Measurements from ENCODE around the gene NID1. TPM values are rescaled to one million over a fixed set of nuclear protein-coding genes. Genes with fewer than 3 reads are reported as not detected.

NID1 gene
- total and polyA plus RNA-seq, 4 donors = 21.2 to 90.1 (median 55.2) TPM

GRCh38 chr1:235948774-235949427 lies 116.0 kb downstream of the NID1 start (continued):
- no peak for TF ChIP-seq ZBTB33 (IDR thresholded peaks at IDR 0.05)

GRCh38 chr1:235947989-235948388 lies 116.9 kb downstream of the NID1 start:
- no peak overlapping the region for H3K9ac ChIP-seq (ENCODE audit: low read depth in 1 of 2, low read length in 2 of 2)
- H3K27me3 ChIP-seq (ENCODE audit: control insufficient read depth in 4 of 4, insufficient read depth in 4 of 4, low read length in 3 of 4) = no peaks in the 10 kb centered on the region
- H3K27ac ChIP-seq (ENCODE audit: low read depth in 1 of 2, low read length in 2 of 2) = no peak overlapping the region
- no peak for DNase-seq (ENCODE audit: low spot score)
- no peaks in the 10 kb centered on the region for H3K9me3 ChIP-seq (ENCODE audit: control insufficient read depth in 4 of 4, low read length in 3 of 4)
- no peaks in the 10 kb centered on the region for H3K36me3 ChIP-seq (ENCODE audit: control insufficient read depth in 4 of 4, insufficient read depth in 3 of 4, low read depth in 1 of 4, low read length in 3 of 4)
- no peak overlapping the region for H3K4me3 ChIP-seq (ENCODE audit: low read depth in 1 of 3, low read length in 3 of 3)
- peak in 1 of 2 donors; percentile 45 for TF ChIP-seq RAD21 (IDR thresholded peaks at IDR 0.05)
- no peak for TF ChIP-seq TAF1 (conservative IDR thresholded peaks at IDR 0.05)
- TF ChIP-seq HNF4A (conservative IDR thresholded peaks at IDR 0.05) = peak; percentile 9 to 26
- no peak for TF ChIP-seq NR2F2 (IDR thresholded peaks at IDR 0.05)
- peak; percentile 30 to 40 for TF ChIP-seq RXRA (IDR thresholded peaks at IDR 0.05)
- 56% methylated on average over 7 of the region's 7 CpGs for WGBS
- H3K4me1 ChIP-seq (ENCODE audit: control insufficient read depth in 4 of 4, insufficient read depth in 4 of 4, low read length in 3 of 4) = peaks cover 10 to 43% (median 21%) of the 10 kb centered on the region in 4 donors

- H3K9me3 ChIP-seq (ENCODE audit: control insufficient read depth in 4 of 4, low read length in 3 of 4) = no peaks in the 10 kb centered on the region
- H3K9ac ChIP-seq (ENCODE audit: low read depth in 1 of 2, low read length in 2 of 2) = peak overlapping the region in 1 of 2 donors; percentile 33
- 69% methylated on average over 5 of the region's 5 CpGs for WGBS
- DNase-seq (ENCODE audit: low spot score) = no peak
- H3K27me3 ChIP-seq (ENCODE audit: control insufficient read depth in 4 of 4, insufficient read depth in 4 of 4, low read length in 3 of 4) = no peaks in the 10 kb centered on the region
- peak overlapping the region; percentile 68 to 72 for H3K27ac ChIP-seq (ENCODE audit: low read depth in 1 of 2, low read length in 2 of 2)
- H3K4me1 ChIP-seq (ENCODE audit: control insufficient read depth in 4 of 4, insufficient read depth in 4 of 4, low read length in 3 of 4) = peaks cover 13 to 51% (median 26%) of the 10 kb centered on the region in 4 donors
- no peaks in the 10 kb centered on the region for H3K36me3 ChIP-seq (ENCODE audit: control insufficient read depth in 4 of 4, insufficient read depth in 3 of 4, low read depth in 1 of 4, low read length in 3 of 4)
- peak overlapping the region; percentile 25 to 40 (median 38) for H3K4me3 ChIP-seq (ENCODE audit: low read depth in 1 of 3, low read length in 3 of 3)
- no peak for TF ChIP-seq FOXA1 (IDR thresholded peaks at IDR 0.05)
- no peak for TF ChIP-seq RXRA (IDR thresholded peaks at IDR 0.05)
- TF ChIP-seq EGR1 (IDR thresholded peaks at IDR 0.05; ENCODE audit: low read depth in 2 of 2) = no peak
- no peak for TF ChIP-seq ZBTB33 (IDR thresholded peaks at IDR 0.05)
- peak; percentile 55 to 58 for TF ChIP-seq RAD21 (IDR thresholded peaks at IDR 0.05)
These were observed 118.3 kb downstream of the NID1 start for GRCh38 chr1:235946571-235946981.

- Histone ChIP-seq H3K27ac (ENCODE audit: low read depth in 1 of 2, low read length in 2 of 2) (peak overlapping the region; percentile 68 to 72), H3K36me3 (ENCODE audit: control insufficient read depth in 4 of 4, insufficient read depth in 3 of 4, low read depth in 1 of 4, low read length in 3 of 4) (no peaks in the 10 kb centered on the region), H3K4me1 (ENCODE audit: control insufficient read depth in 4 of 4, insufficient read depth in 4 of 4, low read length in 3 of 4) (peaks cover 17 to 51% (median 26%) of the 10 kb centered on the region in 4 donors), H3K4me3 (ENCODE audit: low read depth in 1 of 3, low read length in 3 of 3) (peak overlapping the region; percentile 25 to 40 (median 38)), H3K9ac (ENCODE audit: low read depth in 1 of 2, low read length in 2 of 2) (peak overlapping the region in 1 of 2 donors; percentile 33), H3K9me3 (ENCODE audit: control insufficient read depth in 4 of 4, low read length in 3 of 4) (no peaks in the 10 kb centered on the region), H3K27me3 (ENCODE audit: control insufficient read depth in 4 of 4, insufficient read depth in 4 of 4, low read length in 3 of 4) (no peaks in the 10 kb centered on the region)
- no peak for DNase-seq (ENCODE audit: low spot score)
- 41% methylated on average over 15 of the region's 15 CpGs for WGBS
- TF ChIP-seq HNF4A (conservative IDR thresholded peaks at IDR 0.05) (peak; percentile 93 to 95), HNF4G (IDR thresholded peaks at IDR 0.05) (peak; percentile 75), NR2F2 (IDR thresholded peaks at IDR 0.05) (peak; percentile 25), SP1 (IDR thresholded peaks at IDR 0.05) (peak; percentile 96), CTCF (IDR thresholded peaks at IDR 0.05; ENCODE audit: low read depth, low read length, missing input control) (no peak), TAF1 (conservative IDR thresholded peaks at IDR 0.05) (no peak), JUND (IDR thresholded peaks at IDR 0.05) (peak; percentile 80 to 90), FOXA1 (IDR thresholded peaks at IDR 0.05) (peak; percentile 56), GABPA (IDR thresholded peaks at IDR 0.05 in 1 of 2, conservative IDR thresholded peaks at IDR 0.05 in 1 of 2) (no peak), FOXA2 (IDR thresholded peaks at IDR 0.05) (peak; percentile 75), MAX (IDR thresholded peaks at IDR 0.05) (peak; percentile 76), RAD21 (IDR thresholded peaks at IDR 0.05) (no peak), EGR1 (IDR thresholded peaks at IDR 0.05; ENCODE audit: low read depth in 2 of 2) (peak in 1 of 2 donors; percentile 21), YY1 (IDR thresholded peaks at IDR 0.05) (peak; percentile 92), RXRA (IDR thresholded peaks at IDR 0.05) (peak; percentile 94 to 96), ATF3 (IDR thresholded peaks at IDR 0.05) (peak; percentile 60)
These were observed 118.9 kb downstream of the NID1 start for GRCh38 chr1:235945775-235946570.
